IMR-90 (cell line): ENCODE data around the gene ZMYM1.

Experiments
- CEBPB ChIP-seq: IDR thresholded peaks from 2 replicates; pipeline ENCODE4 v1.6.1; 2012; ENCODE audit warnings: low read depth, low read length, improper control_type of control experiment
- CTCF ChIP-seq: conservative IDR thresholded peaks from 2 replicates; pipeline ENCODE4 v1.5.1; 2012; ENCODE audit warnings: mild to moderate bottlenecking, low read depth, low read length, improper control_type of control experiment
- FOS ChIP-seq: fragments of 150-350 bp; IDR thresholded peaks from 2 replicates; pipeline ENCODE4 v1.6.1; 2016; ENCODE audit warnings: low read depth, low read length
- MAFK ChIP-seq: IDR thresholded peaks from 2 replicates; pipeline ENCODE4 v1.6.1; 2012; ENCODE audit warnings: low read depth, low read length, improper control_type of control experiment
- MXI1 ChIP-seq: IDR thresholded peaks from 2 replicates; pipeline ENCODE4 v1.6.1; 2012; ENCODE audit warnings: low read depth, mild to moderate bottlenecking, low read length, moderate library complexity, borderline replicate concordance
- POLR2A ChIP-seq: IDR thresholded peaks from 2 replicates; pipeline ENCODE4 v1.6.1; 2012; ENCODE audit warnings: mild to moderate bottlenecking, low read depth, low read length
- RAD21 ChIP-seq: IDR thresholded peaks from 2 replicates; pipeline ENCODE4 v1.6.1; 2012; ENCODE audit warnings: low read length, improper control_type of control experiment
- RCOR1 ChIP-seq: IDR thresholded peaks from 2 replicates; pipeline ENCODE4 v1.6.1; 2012; ENCODE audit warnings: mild to moderate bottlenecking, low read length, improper control_type of control experiment; ENCODE audit not compliant: insufficient replicate concordance
- RFX5 ChIP-seq: IDR thresholded peaks from 2 replicates; pipeline ENCODE4 v1.8.0; 2012; ENCODE audit warnings: low read depth, mild to moderate bottlenecking, low read length, moderate library complexity
- SMC3 ChIP-seq: fragments of 150-350 bp; IDR thresholded peaks from 2 replicates; pipeline ENCODE4 v1.6.1; 2016; ENCODE audit warnings: low read depth, mild to moderate bottlenecking, antibody characterized with exemption, low read length, moderate library complexity
- TF ChIP-seq, protein P1 (sequence below): fragments of 150-350 bp; IDR thresholded peaks from 2 replicates; pipeline ENCODE4 v1.6.1; 2016; ENCODE audit warnings: low read depth, mild to moderate bottlenecking, low read length, moderate library complexity, borderline replicate concordance

DNA sequence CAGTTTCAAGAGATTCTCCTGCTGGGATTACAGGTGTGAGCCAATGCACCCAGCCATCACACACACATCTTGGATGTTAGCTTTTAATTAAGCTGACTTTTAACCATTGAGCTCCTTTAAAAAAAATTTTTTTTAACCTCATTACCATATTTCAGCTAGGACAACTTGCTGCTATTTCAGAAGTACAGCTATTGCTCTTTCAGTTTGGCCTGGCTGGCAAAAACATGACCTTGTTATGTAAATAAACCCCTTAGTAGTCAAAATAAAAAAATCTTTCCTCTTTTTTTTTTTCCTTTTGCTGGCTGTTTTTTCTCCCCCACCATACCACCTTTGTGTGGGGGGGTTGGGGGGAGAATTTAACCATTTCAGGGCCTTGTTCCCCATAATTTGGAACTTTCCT is 49.9 kb downstream of the ZMYM1 start:
- TF ChIP-seq RCOR1 (no peak), CTCF (no peak), POLR2A (no peak), CEBPB (no peak), SMC3 (no peak), FOS (no peak), RAD21 (no peak), MXI1 (no peak), RFX5 (no peak), MAFK (no peak)
- TF ChIP-seq, protein P1, sequence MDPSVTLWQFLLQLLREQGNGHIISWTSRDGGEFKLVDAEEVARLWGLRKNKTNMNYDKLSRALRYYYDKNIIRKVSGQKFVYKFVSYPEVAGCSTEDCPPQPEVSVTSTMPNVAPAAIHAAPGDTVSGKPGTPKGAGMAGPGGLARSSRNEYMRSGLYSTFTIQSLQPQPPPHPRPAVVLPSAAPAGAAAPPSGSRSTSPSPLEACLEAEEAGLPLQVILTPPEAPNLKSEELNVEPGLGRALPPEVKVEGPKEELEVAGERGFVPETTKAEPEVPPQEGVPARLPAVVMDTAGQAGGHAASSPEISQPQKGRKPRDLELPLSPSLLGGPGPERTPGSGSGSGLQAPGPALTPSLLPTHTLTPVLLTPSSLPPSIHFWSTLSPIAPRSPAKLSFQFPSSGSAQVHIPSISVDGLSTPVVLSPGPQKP = no peak
